Liver (tissue), 3 donors: ENCODE data around the gene CWF19L2.

Source experiments
- CTCF ChIP-seq: fragments of 150-350 bp; IDR thresholded peaks from 2 replicates; pipeline ENCODE4 v1.5.1; 2017; ENCODE audit warnings: improper control_type of control experiment, low read depth, low read length; ENCODE audit not compliant: missing input control
- JUND ChIP-seq, 2 donors: IDR thresholded peaks; 2 replicates each; pipeline ENCODE4 v1.6.1; 2016; ENCODE audit warnings: antibody characterized with exemption in 2 of 2
- MAX ChIP-seq: IDR thresholded peaks from 2 replicates; pipeline ENCODE4 v1.6.1; 2016; ENCODE audit warnings: antibody characterized with exemption
- REST ChIP-seq: IDR thresholded peaks from 2 replicates; pipeline ENCODE4 v1.6.1; 2016; ENCODE audit warnings: antibody characterized with exemption, mild to moderate bottlenecking
- RXRA ChIP-seq, 2 donors: IDR thresholded peaks; 2 replicates each; pipeline ENCODE4 v1.6.1; 2017 to 2018; ENCODE audit warnings: antibody characterized with exemption in 2 of 2, mild to moderate bottlenecking in 1 of 2
- SP1 ChIP-seq: IDR thresholded peaks from 2 replicates; pipeline ENCODE4 v1.6.1; 2018; ENCODE audit warnings: antibody characterized with exemption, mild to moderate bottlenecking
- YY1 ChIP-seq: IDR thresholded peaks from 2 replicates; pipeline ENCODE4 v1.6.1; 2016; ENCODE audit warnings: antibody characterized with exemption, mild to moderate bottlenecking
- donor health status: healthy.
- donor health status: healthy.

- TF ChIP-seq CTCF (no peak), MAX (no peak), YY1 (no peak), RXRA (IDR thresholded peaks at IDR 0.05) (no peak), JUND (IDR thresholded peaks at IDR 0.05) (no peak), REST (no peak), SP1 (no peak)
Observed at GRCh38 chr11:107301878-107302277, 155.7 kb downstream of the CWF19L2 start.
